ENCODE data around the gene FN1.

DNA sequence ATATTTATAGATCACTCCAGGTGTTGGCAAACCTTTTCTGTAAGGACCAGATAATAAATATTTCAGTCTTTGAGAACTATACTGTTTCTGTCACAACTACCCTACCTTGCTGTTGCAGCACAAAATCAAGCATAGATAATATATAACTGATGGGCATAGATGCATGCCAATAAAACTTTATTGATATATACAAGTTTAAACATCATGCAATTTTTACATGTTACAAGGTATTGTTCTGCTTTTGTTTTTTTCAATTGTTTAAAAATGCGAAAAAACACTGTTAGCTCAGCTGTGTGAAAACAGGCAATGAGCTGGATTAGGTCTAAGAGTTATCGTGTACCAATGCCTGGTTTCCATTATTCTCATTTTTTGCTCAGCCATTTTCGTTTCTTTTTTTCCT, 47.6 kb upstream of the FN1 start:
- TF ChIP-seq, protein P1, sequence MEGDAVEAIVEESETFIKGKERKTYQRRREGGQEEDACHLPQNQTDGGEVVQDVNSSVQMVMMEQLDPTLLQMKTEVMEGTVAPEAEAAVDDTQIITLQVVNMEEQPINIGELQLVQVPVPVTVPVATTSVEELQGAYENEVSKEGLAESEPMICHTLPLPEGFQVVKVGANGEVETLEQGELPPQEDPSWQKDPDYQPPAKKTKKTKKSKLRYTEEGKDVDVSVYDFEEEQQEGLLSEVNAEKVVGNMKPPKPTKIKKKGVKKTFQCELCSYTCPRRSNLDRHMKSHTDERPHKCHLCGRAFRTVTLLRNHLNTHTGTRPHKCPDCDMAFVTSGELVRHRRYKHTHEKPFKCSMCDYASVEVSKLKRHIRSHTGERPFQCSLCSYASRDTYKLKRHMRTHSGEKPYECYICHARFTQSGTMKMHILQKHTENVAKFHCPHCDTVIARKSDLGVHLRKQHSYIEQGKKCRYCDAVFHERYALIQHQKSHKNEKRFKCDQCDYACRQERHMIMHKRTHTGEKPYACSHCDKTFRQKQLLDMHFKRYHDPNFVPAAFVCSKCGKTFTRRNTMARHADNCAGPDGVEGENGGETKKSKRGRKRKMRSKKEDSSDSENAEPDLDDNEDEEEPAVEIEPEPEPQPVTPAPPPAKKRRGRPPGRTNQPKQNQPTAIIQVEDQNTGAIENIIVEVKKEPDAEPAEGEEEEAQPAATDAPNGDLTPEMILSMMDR (IDR thresholded peaks at IDR 0.05), result no peak
- no peak for TF ChIP-seq EZH2phosphoT487 (IDR thresholded peaks at IDR 0.05)
